Retinal pigment epithelial cell (primary cell): Measurements from ENCODE around the gene TWNK.
"Not testable (repeated sequence)": the region's sequence is repeated elsewhere in the genome, so short reads cannot be mapped to it uniquely, and the experiment has no call there.

Experiments used
- DNase-seq: peaks from one replicate; pipeline ENCODE4 v3.0.0-alpha.2; 2010; ENCODE audit warnings: low read depth
- H3K4me3 ChIP-seq: 2 replicates; pipeline ENCODE4 v1.5.1; 2011; ENCODE audit warnings: mild to moderate bottlenecking, low read length, control low read depth, moderate library complexity
- CTCF ChIP-seq: conservative IDR thresholded peaks from 2 replicates; pipeline ENCODE4 v1.5.1; 2011; ENCODE audit warnings: low read depth, low read length, control low read depth, inconsistent platforms

Gene TWNK

GRCh38 chr10:101031796-101032636 lies 44.7 kb downstream of the TWNK start:
- peak overlapping the region; percentile 84 for H3K4me3 ChIP-seq
- no peak for DNase-seq
- TF ChIP-seq CTCF: no peak

- H3K4me3 ChIP-seq: peak overlapping the region; percentile 84
- TF ChIP-seq CTCF: no peak
- no peak for DNase-seq
Measured at GRCh38 chr10:101032637-101033224, 45.4 kb downstream of the TWNK start.

GRCh38 chr10:101033276-101033675 lies 45.9 kb downstream of the TWNK start:
- H3K4me3 ChIP-seq: peak overlapping the region; percentile 84
- DNase-seq: no peak

GRCh38 chr10:101034404-101034803 lies 47.1 kb downstream of the TWNK start:
- H3K4me3 ChIP-seq, DNase-seq: not testable (repeated sequence)

More at GRCh38 chr10:101033276-101033675, 45.9 kb downstream of the TWNK start:
- TF ChIP-seq CTCF: no peak

- TF ChIP-seq CTCF: no peak
- no peak overlapping the region for H3K4me3 ChIP-seq
- no peak for DNase-seq
Measured at GRCh38 chr10:101035314-101035713, 48.0 kb downstream of the TWNK start.

GRCh38 chr10:101035916-101036702 lies 48.8 kb downstream of the TWNK start:
- no peak for TF ChIP-seq CTCF
- no peak overlapping the region for H3K4me3 ChIP-seq
- no peak for DNase-seq

- DNase-seq: no peak
- no peak for TF ChIP-seq CTCF
- no peak overlapping the region for H3K4me3 ChIP-seq
Measured at GRCh38 chr10:101036726-101037125, 49.4 kb downstream of the TWNK start.
